HEK293T (cell line): ENCODE results near the gene KRT14.
"Not testable (repeated sequence)": the region's sequence is repeated elsewhere in the genome, so short reads cannot be mapped to it uniquely, and the experiment has no call there.

Experiments
- FOXA1 ChIP-seq: fragments of 450-650 bp; IDR thresholded peaks from 2 replicates; pipeline ENCODE4 v1.6.1; 2016; ENCODE audit warnings: mild to moderate bottlenecking
- NFRKB ChIP-seq: fragments of 450-650 bp; IDR thresholded peaks from 2 replicates; pipeline ENCODE4 v1.6.1; 2016; ENCODE audit warnings: mild to moderate bottlenecking, moderate library complexity
- ZNF384 ChIP-seq: fragments of 450-650 bp; IDR thresholded peaks from 2 replicates; pipeline ENCODE4 v1.6.1; 2016

- TF ChIP-seq ZNF384, FOXA1, NFRKB: not testable (repeated sequence)
Observed at GRCh38 chr17:41542786-41543185, 43.9 kb downstream of the KRT14 start.
